ENCODE data around the gene PFDN4. TPM values are rescaled to one million over a fixed set of nuclear protein-coding genes. Genes with fewer than 3 reads are reported as not detected.

Gene PFDN4
- total and polyA plus RNA-seq, 2 of the 13 experiments (the other 11 are each of a cell fraction or from before 2014, with no cell fraction given): 59.8 to 227 TPM

DNA sequence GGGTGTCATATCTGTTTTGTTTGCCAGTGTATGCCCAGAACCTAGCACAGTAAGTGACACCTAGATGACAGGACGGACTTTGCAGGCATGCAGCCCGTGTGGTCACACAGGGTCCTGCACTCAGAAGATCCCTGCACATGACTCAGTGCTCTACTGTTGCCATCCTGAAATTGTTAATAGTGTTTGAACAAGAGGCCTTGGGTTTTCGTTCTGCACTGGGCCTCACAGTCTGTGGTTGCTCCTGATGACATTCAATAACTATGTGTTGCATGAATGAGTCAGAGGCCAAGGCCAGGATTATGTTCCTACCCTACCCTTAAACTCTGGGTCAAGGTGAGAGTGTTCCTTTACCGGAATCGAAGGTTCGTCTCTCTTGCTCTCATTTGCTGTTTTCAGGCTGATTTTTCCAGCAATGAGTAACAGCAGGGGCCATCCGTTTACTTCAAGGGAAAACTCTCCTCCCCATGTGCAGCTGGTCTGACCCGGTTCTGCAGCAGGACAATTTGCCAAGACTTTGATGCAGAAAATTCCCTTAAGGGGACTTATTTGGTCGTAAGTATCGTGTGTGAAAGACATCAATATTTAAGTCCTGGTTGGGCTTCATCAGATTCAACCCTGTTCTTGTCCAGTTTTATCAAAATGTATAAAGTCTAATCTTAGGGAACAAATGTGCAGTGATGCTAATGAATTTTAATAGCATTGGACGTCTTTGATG, 13.0 kb upstream of the PFDN4 start (continued):
- TF ChIP-seq, protein P1, sequence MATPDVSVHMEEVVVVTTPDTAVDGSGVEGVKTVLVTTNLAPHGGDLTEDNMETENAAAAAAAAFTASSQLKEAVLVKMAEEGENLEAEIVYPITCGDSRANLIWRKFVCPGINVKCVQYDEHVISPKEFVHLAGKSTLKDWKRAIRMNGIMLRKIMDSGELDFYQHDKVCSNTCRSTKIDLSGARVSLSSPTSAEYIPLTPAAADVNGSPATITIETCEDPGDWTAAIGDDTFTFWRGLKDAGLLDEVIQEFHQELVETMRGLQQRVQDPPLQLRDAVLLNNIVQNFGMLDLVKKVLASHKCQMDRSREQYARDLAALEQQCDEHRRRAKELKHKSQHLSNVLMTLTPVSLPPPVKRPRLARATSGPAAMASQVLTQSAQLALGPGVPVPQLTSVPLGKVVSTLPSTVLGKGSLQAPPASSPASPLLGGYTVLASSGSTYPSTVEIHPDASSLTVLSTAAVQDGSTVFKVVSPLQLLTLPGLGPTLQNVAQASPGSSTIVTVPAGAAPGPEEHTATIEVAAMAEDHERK (CRISPR knock-in tag; IDR thresholded peaks at IDR 0.05; ENCODE audit: low read depth): no peak
- TF ChIP-seq EEA1 (CRISPR knock-in tag; IDR thresholded peaks at IDR 0.05; ENCODE audit: borderline replicate concordance) (peak; percentile 54; the same call in 1 of the 2 replicates), SRSF1 (optimal IDR thresholded peaks at IDR 0.05; ENCODE audit: low read depth, low read length) (no peak), GLI4 (CRISPR knock-in tag; IDR thresholded peaks at IDR 0.05; ENCODE audit: borderline replicate concordance) (no peak), PRMT3 (CRISPR knock-in tag; IDR thresholded peaks at IDR 0.05; ENCODE audit: borderline replicate concordance, low read depth) (no peak), ZNF776 (CRISPR knock-in tag; IDR thresholded peaks at IDR 0.05) (no peak), ZNF788 (CRISPR knock-in tag; IDR thresholded peaks at IDR 0.05; ENCODE audit: borderline replicate concordance) (peak; percentile 92), E2F5 (CRISPR knock-in tag; conservative IDR thresholded peaks at IDR 0.05) (no peak), ZNF746 (CRISPR knock-in tag; IDR thresholded peaks at IDR 0.05) (0 out of 2 replicates have a peak, but pooled peaks have one; percentile 43), ZNF564 (CRISPR knock-in tag; IDR thresholded peaks at IDR 0.05) (0 out of 2 replicates have a peak, but pooled peaks have one; percentile 52), AKAP8 (CRISPR knock-in tag; IDR thresholded peaks at IDR 0.05) (peak; percentile 87), FOXC1 (CRISPR knock-in tag; IDR thresholded peaks at IDR 0.05; ENCODE audit: borderline replicate concordance) (peak; percentile 89; the same call in 1 of the 2 replicates), ZNF562 (CRISPR knock-in tag; IDR thresholded peaks at IDR 0.05; ENCODE audit: borderline replicate concordance) (no peak), ZNF839 (CRISPR knock-in tag; IDR thresholded peaks at IDR 0.05; ENCODE audit: borderline replicate concordance) (no peak), TCF12 (IDR thresholded peaks at IDR 0.05) (no peak), TCF12 (CRISPR knock-in tag; IDR thresholded peaks at IDR 0.05) (no peak), ZBTB39 (CRISPR knock-in tag; IDR thresholded peaks at IDR 0.05) (peak; percentile 92), MTA3 (CRISPR knock-in tag; IDR thresholded peaks at IDR 0.05) (no peak), ELF3 (CRISPR knock-in tag; IDR thresholded peaks at IDR 0.05) (peak; percentile 96), ZNF749 (CRISPR knock-in tag; IDR thresholded peaks at IDR 0.05; ENCODE audit: borderline replicate concordance) (no peak; the same call in 1 of the 2 replicates), ZFP90 (CRISPR knock-in tag; IDR thresholded peaks at IDR 0.05; ENCODE audit: borderline replicate concordance) (peak; percentile 71; the same call in 1 of the 2 replicates), MLLT10 (CRISPR knock-in tag; IDR thresholded peaks at IDR 0.05) (no peak), ZNF550 (CRISPR knock-in tag; IDR thresholded peaks at IDR 0.05; ENCODE audit: borderline replicate concordance) (no peak; the same call in 1 of the 2 replicates)
- TF ChIP-seq, protein P2, sequence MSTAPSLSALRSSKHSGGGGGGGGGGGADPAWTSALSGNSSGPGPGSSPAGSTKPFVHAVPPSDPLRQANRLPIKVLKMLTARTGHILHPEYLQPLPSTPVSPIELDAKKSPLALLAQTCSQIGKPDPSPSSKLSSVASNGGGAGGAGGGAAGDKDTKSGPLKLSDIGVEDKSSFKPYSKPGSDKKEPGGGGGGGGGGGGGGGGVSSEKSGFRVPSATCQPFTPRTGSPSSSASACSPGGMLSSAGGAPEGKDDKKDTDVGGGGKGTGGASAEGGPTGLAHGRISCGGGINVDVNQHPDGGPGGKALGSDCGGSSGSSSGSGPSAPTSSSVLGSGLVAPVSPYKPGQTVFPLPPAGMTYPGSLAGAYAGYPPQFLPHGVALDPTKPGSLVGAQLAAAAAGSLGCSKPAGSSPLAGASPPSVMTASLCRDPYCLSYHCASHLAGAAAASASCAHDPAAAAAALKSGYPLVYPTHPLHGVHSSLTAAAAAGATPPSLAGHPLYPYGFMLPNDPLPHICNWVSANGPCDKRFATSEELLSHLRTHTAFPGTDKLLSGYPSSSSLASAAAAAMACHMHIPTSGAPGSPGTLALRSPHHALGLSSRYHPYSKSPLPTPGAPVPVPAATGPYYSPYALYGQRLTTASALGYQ (CRISPR knock-in tag; IDR thresholded peaks at IDR 0.05): peak; percentile 92
